Measurements from ENCODE around the gene SH3RF3.

SH3RF3 gene

DNA sequence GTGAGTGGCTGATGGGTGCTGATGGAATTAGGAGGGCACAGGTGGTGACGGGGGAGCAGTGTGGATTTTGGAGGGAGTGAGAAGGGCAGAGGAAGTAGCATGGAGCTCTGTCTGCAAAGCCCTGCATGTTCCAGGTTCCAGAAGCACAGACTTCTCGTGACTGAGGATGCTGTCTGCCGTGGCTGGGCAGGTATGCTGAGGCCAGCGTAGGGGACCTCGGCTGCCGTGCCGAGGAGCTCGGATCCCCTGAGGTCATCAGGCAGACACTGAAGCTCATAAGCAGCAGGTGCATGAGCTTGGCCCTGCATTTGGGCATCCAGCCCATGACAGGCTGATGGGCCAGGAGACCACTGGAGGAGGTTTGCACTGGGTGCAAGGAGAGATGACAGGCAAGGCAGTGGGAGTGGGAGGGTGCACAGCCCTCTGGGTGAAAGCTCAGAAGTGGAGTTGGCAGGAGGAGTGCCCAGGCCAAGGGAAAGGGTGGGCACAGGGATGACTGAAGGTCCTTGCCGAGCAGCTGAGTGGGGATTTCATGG is 215.3 kb downstream of the SH3RF3 start:
- no peak for DNase-seq

DNA sequence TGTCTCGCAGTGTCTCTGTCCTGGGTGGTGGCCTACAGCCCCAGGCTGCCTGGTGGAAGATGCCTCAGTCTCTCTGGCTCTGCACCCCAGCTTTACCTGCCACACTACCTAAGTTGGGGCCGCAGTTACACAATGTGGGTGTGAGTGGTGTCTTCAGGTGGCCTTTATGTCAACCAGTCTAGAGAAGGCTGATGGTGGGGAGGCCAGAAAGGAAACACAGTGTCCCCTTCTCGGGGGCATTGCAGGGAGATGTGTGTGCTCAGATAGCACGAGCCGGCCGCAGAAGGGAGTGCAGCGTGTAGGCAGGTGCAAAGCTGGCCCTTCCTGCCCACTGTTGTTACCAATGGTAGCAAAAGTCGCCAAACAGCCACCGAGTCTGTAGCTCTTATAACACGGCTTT is 216.1 kb downstream of the SH3RF3 start:
- no peak for DNase-seq

DNA sequence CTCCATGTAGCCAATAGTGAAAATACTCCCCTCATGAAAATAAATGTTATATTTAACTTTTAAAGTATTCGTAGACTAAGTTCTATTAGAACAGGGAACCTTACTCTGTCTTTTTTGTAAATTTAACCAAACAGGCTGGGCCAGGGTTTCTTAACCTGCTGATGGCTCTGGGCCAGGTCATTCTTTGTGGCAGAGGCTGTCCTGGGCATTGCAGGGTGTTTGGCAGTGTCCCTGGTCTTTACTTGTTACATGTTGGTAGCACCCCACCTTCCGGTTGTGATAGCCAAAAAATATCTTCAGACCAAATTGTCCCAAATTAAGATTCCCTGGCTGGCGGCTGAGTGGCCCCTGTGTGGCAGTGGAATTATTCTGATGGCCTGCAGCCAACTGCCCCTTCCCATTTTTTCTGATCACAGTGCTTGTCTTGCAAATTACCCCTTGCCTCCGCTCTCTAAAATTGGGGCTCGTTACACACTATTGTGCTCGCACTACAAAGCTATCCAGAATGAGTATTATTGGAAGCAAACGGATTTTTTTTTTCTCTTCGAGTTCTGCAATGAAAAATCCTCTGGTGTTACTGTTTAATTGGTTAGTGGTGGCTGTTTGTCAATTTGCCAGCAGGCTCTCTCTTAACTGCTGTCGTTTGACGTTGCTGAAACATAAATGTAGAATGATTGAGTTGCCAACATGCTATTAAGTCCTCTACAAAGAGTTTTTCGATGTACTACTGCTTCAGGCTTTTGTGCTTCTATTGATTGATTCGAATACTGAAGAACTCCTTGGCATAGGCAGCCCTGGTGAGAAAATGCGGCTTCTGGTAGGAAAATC is 216.9 kb downstream of the SH3RF3 start:
- DNase-seq: no peak

DNA sequence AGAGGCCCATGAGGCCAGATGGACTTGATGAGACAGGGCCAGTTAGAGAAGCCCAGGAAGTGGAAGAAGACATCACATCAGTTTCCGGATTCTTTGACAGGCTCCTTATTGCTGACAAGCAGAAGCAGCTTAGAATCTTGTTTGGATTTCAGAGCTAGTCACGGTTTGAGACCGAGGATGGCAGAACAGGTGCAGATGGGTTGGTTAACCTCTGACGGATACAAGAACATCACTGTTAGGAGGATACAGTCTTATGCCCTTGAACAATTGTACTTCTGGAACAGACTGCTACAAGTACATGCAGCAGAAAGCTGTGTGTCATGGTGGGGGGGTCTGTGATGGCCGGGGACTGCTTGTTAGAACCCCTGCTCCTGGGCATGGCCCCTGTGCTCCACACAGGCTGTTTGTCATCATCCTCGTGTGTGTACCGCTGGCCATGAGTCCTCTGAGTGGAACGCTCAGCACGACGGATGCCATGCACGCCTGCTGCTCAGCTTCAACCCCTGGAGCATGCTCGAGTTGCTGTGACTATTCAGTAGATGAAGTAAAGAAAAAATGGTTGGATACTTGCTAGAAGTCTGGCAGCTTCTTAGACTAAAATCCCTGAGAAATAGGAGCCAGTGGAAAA is 217.7 kb downstream of the SH3RF3 start:
- no peak for DNase-seq

DNA sequence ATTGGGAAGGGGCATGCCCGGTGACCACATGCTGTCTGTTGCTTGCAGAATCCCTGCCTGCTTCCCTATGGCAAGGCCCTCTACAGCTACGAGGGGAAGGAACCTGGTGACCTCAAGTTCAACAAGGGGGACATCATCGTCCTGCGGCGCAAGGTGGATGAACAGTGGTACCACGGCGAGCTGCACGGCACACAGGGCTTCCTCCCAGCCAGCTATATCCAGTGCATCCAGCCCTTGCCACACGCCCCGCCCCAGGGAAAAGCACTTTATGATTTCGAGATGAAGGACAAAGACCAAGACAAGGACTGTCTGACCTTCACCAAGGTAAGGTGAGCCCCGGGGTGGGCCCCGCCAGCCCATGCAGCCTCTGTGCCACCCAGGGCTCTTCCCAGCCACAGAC is 218.6 kb downstream of the SH3RF3 start:
- no peak for DNase-seq

DNA sequence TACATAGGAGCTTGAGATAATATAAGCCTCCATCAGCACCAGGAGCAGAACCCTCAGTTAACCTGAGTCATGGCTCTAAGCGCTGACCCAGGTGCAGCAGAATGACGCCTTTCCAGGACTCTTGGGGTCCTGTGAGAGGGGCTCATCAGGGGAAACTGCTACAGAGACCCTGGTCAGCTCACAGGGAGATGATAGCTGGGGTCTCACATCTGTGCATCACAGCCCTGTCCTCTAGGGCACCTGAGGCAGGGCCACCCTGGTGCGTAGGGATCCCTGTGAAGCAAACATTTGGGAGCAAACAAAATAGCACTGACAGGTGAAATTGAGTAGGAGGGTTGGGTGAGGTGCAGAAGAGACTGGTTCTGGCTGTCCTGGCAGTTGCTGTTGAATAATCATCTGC is 219.2 kb downstream of the SH3RF3 start:
- no peak for DNase-seq

DNA sequence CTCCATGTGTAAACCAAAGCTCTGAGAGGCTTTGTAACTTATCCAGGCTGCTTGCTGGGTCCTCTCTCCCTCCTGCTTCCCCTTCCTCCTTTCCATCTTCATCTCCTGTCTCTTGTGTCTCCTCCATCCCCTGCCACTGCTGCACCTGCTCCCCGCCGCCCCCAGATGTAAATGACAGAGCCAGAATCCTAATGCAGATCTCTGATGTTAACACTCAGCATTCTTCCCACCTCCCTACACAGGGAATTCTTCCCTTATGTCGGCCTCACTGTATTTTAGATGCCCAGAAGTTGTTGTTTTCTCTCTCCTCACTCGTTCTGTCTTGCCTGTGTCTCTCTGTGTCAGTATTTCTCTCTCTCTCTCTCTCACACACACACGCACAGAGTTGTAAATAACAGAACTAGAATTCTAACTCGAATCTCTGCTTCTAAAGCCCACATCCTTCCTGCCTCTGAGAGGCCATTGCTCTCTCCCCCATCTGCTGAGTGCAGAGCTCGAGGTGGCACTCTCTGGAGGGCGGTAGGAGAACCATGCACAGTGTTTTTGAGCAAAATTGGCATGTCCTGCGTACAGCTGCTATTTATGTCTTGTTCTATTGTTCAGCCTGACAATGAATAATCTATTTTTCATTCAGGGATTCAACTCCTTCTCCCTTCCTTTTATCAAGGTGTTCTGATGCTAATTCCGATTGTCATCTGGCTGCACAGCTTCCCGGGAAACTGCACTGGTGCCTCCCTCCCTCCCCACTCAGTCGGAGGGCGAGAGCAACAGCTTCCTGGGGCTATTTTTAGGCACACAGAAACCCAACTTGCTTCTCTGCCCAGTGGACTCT is 219.9 kb downstream of the SH3RF3 start:
- peak; percentile 39 for DNase-seq

DNA sequence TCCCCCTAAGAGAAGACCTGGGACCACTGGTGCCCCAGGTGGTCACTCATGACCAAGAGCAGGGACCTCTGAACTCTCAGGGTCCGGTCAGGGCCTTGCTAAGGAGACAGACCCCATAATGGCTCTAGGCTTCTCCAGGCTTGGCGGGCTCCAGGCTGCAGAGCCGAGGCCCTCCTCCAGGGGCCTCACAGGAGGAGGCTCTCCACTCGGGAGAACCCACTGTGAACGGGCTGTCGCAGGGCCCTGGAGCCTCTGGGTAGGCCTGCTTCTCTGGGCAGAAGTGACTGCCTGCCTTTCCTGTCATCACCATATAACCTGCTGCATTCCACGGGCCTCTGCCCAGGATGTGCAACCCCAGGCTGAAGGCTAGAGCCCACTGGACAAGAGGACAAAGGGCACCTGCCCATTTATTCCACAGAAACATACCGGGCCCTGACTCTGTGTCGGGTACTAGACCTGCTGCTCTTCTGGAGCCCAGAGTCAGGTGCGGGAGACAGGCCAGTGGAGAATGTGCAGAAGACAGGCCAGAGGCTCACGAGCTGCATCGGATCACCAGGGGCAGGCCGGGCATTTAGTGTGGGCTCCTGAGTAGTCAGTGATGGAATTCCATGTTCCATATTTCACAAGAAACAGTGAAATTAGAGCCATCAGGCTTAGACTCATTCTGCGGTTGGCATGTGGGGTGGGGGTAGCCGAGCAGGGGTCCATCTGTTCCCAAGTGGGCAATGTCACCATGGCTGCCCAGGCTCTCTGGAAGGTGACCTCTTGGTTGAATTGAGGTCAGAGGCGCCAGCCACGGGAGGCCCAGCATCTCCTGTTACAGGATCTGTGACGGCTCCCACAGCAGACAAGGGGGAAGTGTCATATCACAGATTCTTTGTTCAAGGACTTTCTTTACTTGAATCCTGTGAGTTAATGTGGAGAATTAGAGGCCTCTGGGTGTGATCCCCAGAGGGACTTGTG is 220.8 kb downstream of the SH3RF3 start:
- no peak for DNase-seq

DNA sequence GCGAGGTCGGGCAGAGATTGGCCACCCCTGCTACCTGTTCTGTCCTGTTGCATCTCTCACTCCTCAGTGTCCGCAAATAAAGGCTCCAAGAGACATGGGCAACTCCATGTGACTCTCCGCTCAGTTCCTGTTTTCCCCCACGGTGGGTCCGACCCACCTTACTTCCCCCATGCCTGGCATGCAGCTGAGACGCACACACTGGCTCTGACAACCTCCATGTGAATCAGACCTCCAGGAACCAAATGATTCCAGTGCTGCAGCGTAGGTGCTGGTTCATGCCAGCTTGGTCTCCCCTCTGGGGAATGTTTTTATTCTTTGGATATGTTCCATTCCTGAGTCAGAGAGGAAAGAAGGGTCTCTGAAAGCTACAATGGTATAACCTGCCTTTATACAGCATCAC is 221.5 kb downstream of the SH3RF3 start:
- no peak for DNase-seq

DNA sequence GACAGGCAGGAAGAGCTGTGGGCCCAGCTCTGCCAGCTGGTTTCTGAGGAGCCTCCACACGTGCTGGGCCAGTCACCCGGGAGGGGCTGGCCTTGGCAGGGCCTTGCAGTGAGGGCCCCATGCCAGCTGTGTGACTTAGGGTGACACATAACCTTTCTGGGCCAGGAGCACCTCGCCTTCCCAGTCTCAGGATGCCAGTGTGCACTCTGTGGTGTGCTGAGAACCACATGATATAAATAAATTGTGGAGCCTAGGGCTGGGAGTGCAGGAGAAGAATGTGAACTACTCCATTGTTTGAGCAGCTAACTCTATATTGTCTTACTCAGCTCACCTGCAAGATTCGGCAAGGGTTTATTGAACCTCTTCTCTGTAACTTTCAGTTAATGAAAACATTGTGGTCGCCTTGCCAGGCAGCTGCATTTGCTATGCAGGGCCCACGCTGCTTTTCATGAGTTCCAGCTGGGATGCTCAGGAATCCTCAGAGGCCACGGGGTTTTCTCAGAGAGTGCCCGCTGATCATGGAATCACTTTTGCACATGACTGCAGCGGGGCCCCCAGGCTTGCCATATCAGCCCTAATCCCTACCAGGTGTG is 222.3 kb downstream of the SH3RF3 start:
- DNase-seq: no peak

DNA sequence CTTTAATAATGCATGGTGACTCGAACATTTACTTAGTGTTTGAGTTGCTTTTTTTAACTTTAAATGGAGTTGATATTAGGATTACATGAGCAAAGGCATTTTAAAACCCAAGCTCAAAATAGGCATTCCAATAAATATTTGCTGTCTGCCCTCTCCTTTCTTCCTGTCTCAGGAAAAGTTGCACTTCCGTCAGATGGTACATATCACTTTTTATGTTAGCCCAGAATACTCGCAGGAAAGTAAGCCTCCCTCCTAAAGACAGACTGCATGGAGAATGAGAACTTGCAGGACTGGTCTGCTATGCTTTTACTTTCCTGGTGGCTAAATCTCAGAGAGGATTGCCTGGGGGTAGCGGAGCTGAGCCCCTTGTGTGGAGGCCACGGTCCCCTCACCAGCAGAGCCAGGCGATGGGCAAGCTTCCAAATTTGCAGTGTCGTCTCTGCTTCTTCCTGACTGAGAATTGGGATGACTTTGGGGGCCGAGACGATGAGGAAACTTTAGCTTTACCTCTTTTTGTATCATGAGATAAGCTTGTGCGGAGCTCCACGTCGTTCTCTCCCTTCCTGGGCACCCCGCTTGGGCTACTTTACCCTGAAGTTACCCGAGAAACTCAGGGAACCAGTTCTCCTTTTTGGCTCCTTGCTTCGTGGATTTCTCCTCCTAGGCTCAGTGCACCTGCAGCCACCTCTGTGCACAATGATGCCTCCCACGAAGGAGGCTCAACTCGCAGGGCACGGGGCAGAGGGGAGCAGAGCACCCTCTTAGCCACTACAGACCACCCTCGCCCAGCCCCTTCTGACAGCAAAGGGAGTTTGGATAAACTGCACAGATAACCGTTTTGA is 223.3 kb downstream of the SH3RF3 start:
- no peak for DNase-seq

DNA sequence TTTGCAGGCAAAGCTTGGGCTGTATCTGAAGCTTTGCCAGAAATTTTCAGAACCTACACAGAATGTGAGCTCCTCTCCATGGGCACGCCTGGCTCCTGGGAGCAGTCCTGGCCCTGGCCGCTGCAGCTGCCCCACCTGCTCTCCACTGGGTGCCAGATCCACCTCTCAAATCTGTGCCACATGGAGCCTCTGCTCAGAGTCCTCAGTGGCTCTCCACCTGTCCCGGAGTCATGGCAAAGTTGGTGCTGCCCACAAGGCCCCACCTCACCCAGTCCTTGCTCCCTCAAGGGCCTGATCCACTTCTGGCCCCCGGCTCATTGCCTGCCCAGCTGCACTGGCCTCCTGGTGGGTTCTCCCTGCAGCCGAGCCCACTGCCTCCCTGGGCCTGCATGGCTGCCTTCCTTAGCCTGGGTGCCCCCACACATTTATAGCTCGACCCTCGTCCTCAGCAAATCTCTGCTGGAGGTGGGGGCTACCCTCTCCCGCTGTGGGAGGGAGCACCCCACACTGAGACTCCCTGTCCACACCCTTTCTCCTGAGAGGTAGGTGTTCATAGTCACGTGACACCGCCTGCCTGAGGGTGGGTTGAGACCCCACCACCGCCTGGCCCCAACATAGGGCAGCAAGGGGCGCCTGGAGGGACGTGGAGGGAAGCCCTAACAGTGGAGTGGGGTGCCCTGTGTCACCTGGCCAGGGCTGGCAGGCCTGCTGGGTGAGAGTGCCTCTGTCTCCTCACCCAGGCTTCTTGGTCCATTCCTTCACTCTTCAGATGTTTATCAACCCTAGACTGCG is 224.1 kb downstream of the SH3RF3 start:
- no peak for DNase-seq

DNA sequence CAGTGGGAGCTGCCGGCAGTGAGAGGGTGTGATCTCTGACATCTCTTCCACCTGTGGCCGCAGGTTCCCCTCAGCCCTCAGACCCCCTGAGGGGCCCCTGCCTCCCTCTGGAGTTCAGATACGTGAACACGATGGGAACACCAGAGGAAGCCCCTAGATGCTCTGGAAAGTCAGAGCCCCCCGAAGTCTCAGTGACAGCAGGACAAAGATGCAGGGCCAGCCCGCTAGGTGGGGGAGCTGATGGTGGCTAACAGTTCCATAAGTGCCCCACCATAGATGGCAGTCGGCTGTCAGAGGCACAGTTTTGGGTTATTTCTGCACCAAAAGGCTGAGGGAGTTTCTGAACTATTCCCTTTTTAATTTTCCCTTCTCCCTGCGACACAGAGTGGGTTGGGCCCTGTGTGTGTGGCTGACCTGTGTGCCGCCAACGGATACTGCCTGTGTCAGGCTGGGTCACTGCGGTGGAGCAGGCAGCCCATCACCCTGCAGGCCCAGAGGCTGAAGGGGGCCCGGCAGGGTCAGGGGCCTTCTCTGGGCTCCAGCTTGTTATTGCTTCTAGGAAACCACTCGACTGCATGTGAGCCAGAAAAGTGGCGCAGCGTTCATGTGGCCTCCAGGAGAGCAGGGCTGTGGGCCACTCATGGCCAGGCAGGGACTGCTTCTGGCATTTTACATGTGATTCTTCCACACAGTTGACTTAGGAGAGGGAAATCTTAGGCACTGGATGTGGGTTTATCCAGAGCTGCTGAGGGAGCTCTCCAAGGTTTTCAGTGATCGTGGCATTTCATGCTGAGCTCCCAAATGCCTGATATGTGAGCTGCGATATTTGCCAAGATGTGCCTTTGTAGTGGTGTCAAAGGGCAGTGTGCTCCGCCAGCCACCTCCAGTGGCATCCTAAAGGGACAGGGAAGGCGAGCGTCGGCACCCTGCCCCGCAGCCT is 225.1 kb downstream of the SH3RF3 start:
- no peak for DNase-seq

DNA sequence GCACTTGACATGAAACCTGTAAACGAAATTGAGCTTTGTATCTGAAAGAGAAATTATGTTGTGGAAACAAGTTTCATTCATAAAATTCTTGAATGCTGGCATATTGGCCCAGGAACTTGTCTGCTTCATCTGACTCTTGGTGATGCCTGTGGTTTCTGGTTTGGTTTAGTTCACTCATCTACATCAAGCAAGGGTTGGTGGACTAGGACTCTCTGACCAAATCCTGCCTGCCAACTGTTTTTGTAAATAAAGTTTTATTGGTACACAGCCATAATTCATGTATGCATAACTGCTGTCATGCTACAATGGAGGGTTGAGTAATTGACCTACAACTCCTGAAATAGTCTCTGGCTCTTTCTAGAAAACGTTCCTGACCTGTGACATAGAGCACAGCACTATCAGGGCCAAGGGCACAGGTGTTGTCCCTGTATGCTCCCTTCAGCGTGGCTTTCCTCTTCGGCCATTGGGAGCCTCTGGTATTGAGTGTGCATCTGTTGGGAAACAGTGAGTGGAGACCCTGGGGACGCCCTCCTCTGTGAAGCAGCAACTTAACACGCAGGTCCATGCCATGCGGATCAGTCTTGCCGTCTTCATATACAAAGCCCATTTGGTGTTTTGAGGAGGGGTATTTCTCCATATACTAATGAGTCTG is 226.3 kb downstream of the SH3RF3 start:
- DNase-seq: no peak

DNA sequence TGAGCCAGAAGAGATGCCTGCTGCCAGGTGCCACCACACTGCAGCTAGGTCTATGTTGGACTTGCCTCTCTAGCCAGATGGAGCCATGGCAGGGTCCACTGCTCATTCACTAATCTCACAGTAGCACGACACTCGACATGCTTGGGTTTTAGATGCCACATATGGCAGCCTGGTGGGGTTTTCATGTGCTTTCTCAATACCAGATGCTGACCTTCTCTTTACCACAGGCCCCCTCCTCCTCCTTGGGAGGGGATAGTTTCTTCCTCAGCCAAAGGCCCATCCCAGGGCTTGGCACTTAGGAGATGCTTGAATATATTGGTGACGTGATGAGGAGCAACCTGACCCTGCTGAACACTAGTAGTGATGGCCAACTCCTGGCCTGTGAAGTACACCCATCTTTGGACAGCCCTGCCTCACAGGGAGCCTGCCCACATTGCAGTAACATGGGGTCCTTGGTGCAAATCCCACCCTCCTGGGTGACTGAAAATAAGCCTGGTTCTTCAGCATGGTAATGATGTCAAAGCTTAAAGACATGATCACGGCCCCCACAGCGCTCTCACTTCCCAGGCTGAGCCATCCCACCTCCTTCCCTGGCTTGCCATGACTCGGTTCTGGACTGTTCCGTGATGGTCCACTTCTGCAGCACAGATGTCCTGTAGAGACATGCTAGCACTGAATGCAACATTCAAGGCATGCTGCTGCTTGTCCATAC is 227.5 kb downstream of the SH3RF3 start:
- DNase-seq: no peak

DNA sequence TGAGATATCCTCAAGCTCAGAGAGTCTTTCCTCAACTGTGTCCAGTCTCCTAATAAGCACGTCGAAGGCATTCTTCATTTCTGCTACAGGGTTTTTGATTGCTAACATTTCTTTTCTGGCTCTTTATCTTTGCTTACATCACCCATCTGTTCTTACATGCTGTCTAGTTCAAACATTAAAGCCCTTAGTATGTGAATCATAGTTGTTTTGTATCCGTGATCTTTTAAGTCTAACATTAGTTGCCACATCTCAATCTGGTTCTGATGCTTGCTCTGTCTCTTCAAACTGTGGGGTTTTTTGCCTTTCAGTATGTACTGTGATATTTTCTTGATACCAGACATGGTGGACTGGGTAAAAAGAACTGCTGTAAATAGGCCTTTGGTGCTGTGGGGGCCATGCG is 235.2 kb downstream of the SH3RF3 start:
- no peak for DNase-seq

DNA sequence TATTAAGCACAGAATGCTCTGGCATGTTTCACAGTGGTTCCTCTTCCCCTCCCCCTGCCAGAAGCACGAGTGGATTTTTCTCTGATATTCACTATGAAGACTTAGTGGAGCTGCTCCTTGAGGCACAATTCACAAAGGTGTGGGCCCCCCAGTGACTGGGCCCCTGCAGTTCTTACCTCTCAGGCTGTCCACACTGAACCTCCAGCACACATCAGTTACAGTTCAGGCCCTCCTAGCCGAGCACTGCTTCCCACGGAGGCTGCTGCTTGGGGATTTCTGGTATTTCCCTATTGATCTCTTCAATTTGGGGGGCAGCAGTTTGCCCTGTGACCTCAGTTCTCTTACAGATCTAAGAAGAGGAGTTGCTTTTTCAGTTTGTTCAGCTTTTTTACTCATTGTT is 236.1 kb downstream of the SH3RF3 start:
- DNase-seq: no peak

DNA sequence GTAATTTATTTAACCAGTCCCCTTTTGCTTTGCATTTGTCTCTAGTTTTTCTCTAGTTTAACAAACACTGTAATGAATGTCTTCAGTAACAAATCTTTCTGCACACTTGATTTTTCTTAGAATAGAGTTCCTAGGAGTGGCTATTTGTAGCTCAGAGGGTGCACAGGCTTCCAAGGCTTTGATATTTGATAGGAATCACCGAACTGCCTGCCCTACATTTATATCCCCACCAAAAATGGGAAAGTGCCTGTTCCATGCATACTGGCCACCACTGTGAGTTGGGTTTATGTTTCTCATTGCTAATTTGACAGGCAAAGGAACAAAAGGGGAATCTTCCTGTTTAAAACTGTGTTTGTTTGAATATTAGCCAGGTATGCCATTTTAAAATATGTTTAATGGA is 238.7 kb downstream of the SH3RF3 start:
- no peak for DNase-seq

All from NK-92 treated with Interleukin-12 subunit alpha and Interleukin-12 subunit beta, amount 100 ng/mL, for 24 hours (cell line).